H1 (cell line): ENCODE results near the gene SLC2A5. TPM values are rescaled to one million over a fixed set of nuclear protein-coding genes. Genes with fewer than 3 reads are reported as not detected.

Experiments used
- CTCF ChIA-PET: fragments of 300-600 bp; sonication (Branson Sonifier 250); formaldehyde crosslinking; loops from one replicate; lab custom pipeline; 2021; ENCODE audit not compliant: partially characterized antibody; lab: Charles Lee
- POLR2A ChIA-PET: fragments of 300-600 bp; sonication (Branson Sonifier 250); formaldehyde crosslinking; loops from one replicate; lab custom pipeline; 2021; ENCODE audit warnings: inconsistent platforms; ENCODE audit not compliant: partially characterized antibody; lab: Charles Lee
- DNase-seq, 2 experiments: peaks; one replicate each; pipeline versions ENCODE4 v3.0.0 to v3.0.0-alpha.2; 2010 to 2022; ENCODE audit warnings: low spot score in 2 of 2, low read depth in 1 of 2, mixed read lengths in 1 of 2
- FAIRE-seq: peaks from 2 replicates; lab custom pipeline; 2011; peaks lifted over from hg19 to GRCh38; lab: Jason Lieb, UNC
- H2AFZ ChIP-seq: 2 replicates; pipeline ENCODE4 v1.8.1; 2012; ENCODE audit warnings: low read length, inconsistent platforms
- H2AK5ac ChIP-seq: 2 replicates; pipeline ENCODE4 v1.6.1; 2013; ENCODE audit warnings: low read depth, low read length
- H2BK120ac ChIP-seq: replicated peaks from 2 replicates; pipeline ENCODE3; 2013; ENCODE audit warnings: low read depth, low read length, inconsistent platforms
- H2BK12ac ChIP-seq: 2 replicates; pipeline ENCODE4 v1.6.1; 2013; ENCODE audit warnings: low read depth, low read length
- H2BK15ac ChIP-seq: 2 replicates; pipeline ENCODE4 v1.6.1; 2013; ENCODE audit warnings: low read length
- H2BK20ac ChIP-seq: 2 replicates; pipeline ENCODE4 v1.6.1; 2013; ENCODE audit warnings: low read length
- H2BK5ac ChIP-seq: 2 replicates; pipeline ENCODE4 v1.6.1; 2013; ENCODE audit warnings: low read depth, low read length
- H3K14ac ChIP-seq: 2 replicates; pipeline ENCODE4 v1.6.1; 2013; ENCODE audit warnings: inconsistent platforms; ENCODE audit not compliant: insufficient read length
- H3K18ac ChIP-seq: 2 replicates; pipeline ENCODE4 v1.6.1; 2013; ENCODE audit warnings: low read length; ENCODE audit errors: extremely low read depth
- H3K23ac ChIP-seq: 2 replicates; pipeline ENCODE4 v1.6.1; 2013; ENCODE audit warnings: inconsistent platforms; ENCODE audit not compliant: insufficient read length
- H3K23me2 ChIP-seq: 2 replicates; pipeline ENCODE4 v1.6.1; 2013; ENCODE audit warnings: low read depth, low read length
- H3K27ac ChIP-seq: 2 replicates; pipeline ENCODE4 v1.6.1; 2011; ENCODE audit warnings: low read depth, low read length, inconsistent platforms
- H3K27me3 ChIP-seq, 4 experiments: replicated peaks in 1 of 4; 1 replicate in 1 of 4; 2 replicates in 3 of 4; pipeline versions ENCODE4 v1.6.1 to v1.8.1; 2011 to 2013; ENCODE audit warnings: low read length in 3 of 4, mild to moderate bottlenecking in 3 of 4, inconsistent platforms in 2 of 4, mixed read lengths in 2 of 4, moderate library complexity in 1 of 4; ENCODE audit not compliant: control insufficient read depth in 3 of 4, insufficient read depth in 3 of 4; ENCODE audit errors: extremely low read depth in 1 of 4
- H3K36me3 ChIP-seq, 4 experiments: 2 replicates each; pipeline versions ENCODE4 v1.6.1 to v1.8.1; 2011 to 2013; ENCODE audit warnings: mild to moderate bottlenecking in 4 of 4, low read length in 3 of 4, moderate library complexity in 2 of 4, control low read depth in 1 of 4, inconsistent platforms in 1 of 4; ENCODE audit not compliant: insufficient read depth in 4 of 4, control insufficient read depth in 2 of 4
- H3K4ac ChIP-seq: replicated peaks from 2 replicates; pipeline ENCODE3; 2013; ENCODE audit warnings: low read length, low read depth, mixed read lengths, inconsistent platforms; ENCODE audit not compliant: insufficient read length
- H3K4me1 ChIP-seq, 4 experiments: replicated peaks in 1 of 4; 1 replicate in 1 of 4; 2 replicates in 3 of 4; pipeline versions ENCODE4 v1.6.1 to v1.8.1; 2011 to 2013; ENCODE audit warnings: low read length in 3 of 4, inconsistent platforms in 2 of 4, mixed read lengths in 1 of 4; ENCODE audit not compliant: insufficient read depth in 4 of 4, control insufficient read depth in 3 of 4
- H3K4me2 ChIP-seq, 2 experiments: 2 replicates each; pipeline versions ENCODE4 v1.6.1 to v1.8.1; 2011 to 2013; ENCODE audit warnings: low read depth in 2 of 2, low read length in 2 of 2, control low read depth in 1 of 2, inconsistent platforms in 1 of 2, mild to moderate bottlenecking in 1 of 2; ENCODE audit not compliant: insufficient read depth in 1 of 2
- H3K4me3 ChIP-seq, 4 experiments: fragments of 200-600, 300-600 bp in 1 of 4; sonication (generic), shearing (Covaris generic), sonication (Bioruptor Twin) in 1 of 4; 2 replicates each; pipeline versions ENCODE4 v1.5.1 to v1.8.1; 2011 to 2016; ENCODE audit warnings: low read length in 4 of 4, low read depth in 3 of 4, control low read depth in 2 of 4, inconsistent platforms in 2 of 4, mild to moderate bottlenecking in 2 of 4, mixed read lengths in 1 of 4, moderate library complexity in 1 of 4; ENCODE audit not compliant: insufficient read depth in 2 of 4; ENCODE audit errors: extremely low read depth in 1 of 4
- H3K56ac ChIP-seq: replicated peaks from 2 replicates; pipeline ENCODE3; 2013; ENCODE audit warnings: low read depth, mild to moderate bottlenecking, mixed read lengths, low read length, inconsistent platforms; ENCODE audit not compliant: insufficient read length
- H3K79me1 ChIP-seq: 2 replicates; pipeline ENCODE4 v1.6.1; 2013; ENCODE audit warnings: low read depth, low read length, control low read depth
- H3K79me2 ChIP-seq, 2 experiments: 2 replicates each; pipeline versions ENCODE4 v1.6.1 to v1.8.1; 2012 to 2013; ENCODE audit warnings: low read length in 2 of 2, mild to moderate bottlenecking in 2 of 2, inconsistent platforms in 1 of 2; ENCODE audit not compliant: insufficient read depth in 2 of 2, control insufficient read depth in 1 of 2
- H3K9ac ChIP-seq, 4 experiments: replicated peaks in 1 of 4; 1 replicate in 1 of 4; 2 replicates in 3 of 4; pipeline versions ENCODE4 v1.6.1 to v1.8.1; 2011 to 2013; ENCODE audit warnings: low read depth in 3 of 4, low read length in 3 of 4, control low read depth in 2 of 4, mild to moderate bottlenecking in 2 of 4, moderate library complexity in 2 of 4, inconsistent platforms in 1 of 4; ENCODE audit errors: extremely low read depth in 1 of 4
- H3K9me3 ChIP-seq, 2 experiments: 2 replicates each; pipeline versions ENCODE4 v1.6.1 to v1.8.1; 2012 to 2013; ENCODE audit warnings: mild to moderate bottlenecking in 2 of 2, moderate library complexity in 2 of 2, control low read depth in 1 of 2, inconsistent platforms in 1 of 2, low read depth in 1 of 2, low read length in 1 of 2, mixed read lengths in 1 of 2; ENCODE audit not compliant: insufficient read depth in 2 of 2
- H4K20me1 ChIP-seq, 2 experiments: replicated peaks in 1 of 2; 2 replicates each; pipeline versions ENCODE3 to v1.8.1; 2011 to 2013; ENCODE audit warnings: inconsistent platforms in 2 of 2, low read length in 2 of 2, mild to moderate bottlenecking in 1 of 2; ENCODE audit not compliant: insufficient read depth in 2 of 2, control insufficient read depth in 1 of 2
- H4K5ac ChIP-seq: 2 replicates; pipeline ENCODE4 v1.6.1; 2013; ENCODE audit warnings: low read length, low read depth, mixed read lengths, inconsistent platforms; ENCODE audit not compliant: insufficient read length
- H4K8ac ChIP-seq: 2 replicates; pipeline ENCODE4 v1.8.0; 2013; ENCODE audit warnings: mild to moderate bottlenecking, moderate library complexity, low read length, inconsistent platforms; ENCODE audit not compliant: insufficient read depth; ENCODE audit errors: extremely low read depth
- H4K91ac ChIP-seq: replicated peaks from 2 replicates; pipeline ENCODE3; 2013; ENCODE audit warnings: low read length, mixed read lengths, inconsistent platforms; ENCODE audit not compliant: insufficient read length
- BRCA1 ChIP-seq: IDR thresholded peaks from 2 replicates; pipeline ENCODE4 v1.6.1; 2012; ENCODE audit warnings: low read depth, low read length, improper control_type of control experiment
- PHF8 ChIP-seq: fragments of 200-600 bp; sonication (generic); conservative IDR thresholded peaks from 2 replicates; pipeline ENCODE4 v1.7.1; 2012; ENCODE audit warnings: low read depth, mild to moderate bottlenecking, inconsistent platforms, low read length, moderate library complexity
- SUZ12 ChIP-seq: fragments of 200-600 bp; sonication (generic); IDR thresholded peaks from 2 replicates; pipeline ENCODE4 v1.6.1; 2012; ENCODE audit warnings: mild to moderate bottlenecking, inconsistent platforms, low read length, moderate library complexity, mixed read lengths
- TEAD4 ChIP-seq: IDR thresholded peaks from 2 replicates; pipeline ENCODE4 v1.6.1; 2012; ENCODE audit warnings: low read depth, low read length, inconsistent platforms, mixed read lengths
- WGBS, 2 experiments: shearing (Covaris generic) in 1 of 2; methylation state at CpG; one replicate each; pipeline versions ENCODE4 v1.1.6 to v1.1.7; 2013 to 2015; ENCODE audit warnings: low lambda C conversion rate in 2 of 2, mixed read lengths in 2 of 2, inconsistent platforms in 1 of 2, low coverage in 1 of 2, missing lambda C conversion rate in 1 of 2; ENCODE audit not compliant: insufficient replicate concordance in 2 of 2, insufficient coverage in 1 of 2, insufficient read length in 1 of 2; ENCODE audit errors: extremely low coverage in 1 of 2, missing lambda C conversion rate in 1 of 2; 5-methylcytosine and 5-hydroxymethylcytosine counted together
- polyA plus RNA-seq, 7 experiments: library from polyadenylated mRNA; depleted of rRNA in 3 of 7; stranded (reverse) in 5 of 7; unstranded in 2 of 7; fragments of >200 nt in 5 of 7; fragments of 200-250 nt in 2 of 7; gene quantifications; 1 replicate in 5 of 7; 2 replicates in 1 of 7; 4 replicates in 1 of 7; pipeline versions ENCODE4 v1.2.1 to v1.2.3, GENCODE V29; 2011 to 2013; ENCODE audit warnings: missing spikeins in 2 of 7, mixed read lengths in 2 of 7
- total RNA-seq: library from RNA; stranded (reverse); fragmentation: NEBNext Ultra II Directional; extraction: Animal tissue kit (Norgen Biotek cat#: 25700); gene quantifications from 2 replicates; pipeline ENCODE4 v1.2.1, GENCODE V29; 2021

The SLC2A5 gene
- total and polyA plus RNA-seq, 2 of the 8 experiments (the other 6 are each of a cell fraction or from before 2014, with no cell fraction given): 0.12 TPM; not detected in 1

- H2BK12ac ChIP-seq: no peak overlapping the region
- POLR2A ChIA-PET: interaction anchor here (0.6 kb wide), 1 partner anchor 74 kb away, joined by 3 read pairs; no protein-coding TSS in a partner anchor
- H2BK15ac ChIP-seq: no peak overlapping the region
- no peak overlapping the region for H3K18ac ChIP-seq
- no peaks in the 10 kb centered on the region for H3K79me2 ChIP-seq
- H3K56ac ChIP-seq: no peak overlapping the region
- H3K9me3 ChIP-seq: no peaks in the 10 kb centered on the region
- H3K23me2 ChIP-seq: no peaks in the 10 kb centered on the region
- H3K23ac ChIP-seq: no peak overlapping the region
- FAIRE-seq (no peak), DNase-seq (no peak)
- no peaks in the 10 kb centered on the region for H3K27me3 ChIP-seq
- H4K8ac ChIP-seq: no peak overlapping the region
- H3K9ac ChIP-seq: no peak overlapping the region
- no peaks in the 10 kb centered on the region for H3K36me3 ChIP-seq
- CTCF ChIA-PET: interaction anchor here (0.7 to 3.6 kb wide), 19 partner anchors 10 to 344 kb away, joined by 3 to 38 read pairs (median 5); partner anchors contain the start of genes GPR157 and H6PD
- H2BK20ac ChIP-seq: no peak overlapping the region
- no peak overlapping the region for H3K14ac ChIP-seq
- no peaks in the 10 kb centered on the region for H3K79me1 ChIP-seq
- no peak for TF ChIP-seq SUZ12
- TF ChIP-seq PHF8: no peak
- TF ChIP-seq BRCA1: no peak
- TF ChIP-seq TEAD4: no peak
- H4K91ac ChIP-seq: no peak overlapping the region
- no peak overlapping the region for H2AK5ac ChIP-seq
- no peak overlapping the region for H3K4me3 ChIP-seq
- H4K5ac ChIP-seq: no peak overlapping the region
- H3K4ac ChIP-seq: no peak overlapping the region
- H3K27ac ChIP-seq: no peak overlapping the region
- H3K4me2 ChIP-seq: no peak overlapping the region
- H2BK120ac ChIP-seq: no peak overlapping the region
- peaks cover 0 to 4% of the 10 kb centered on the region in 2 experiments for H4K20me1 ChIP-seq
- no peak overlapping the region for H2AFZ ChIP-seq
- no peak overlapping the region for H2BK5ac ChIP-seq
- WGBS, 2 experiments: 86% methylated on average over 9 of the region's 9 CpGs; no CpG with 5 or more reads in 1 of the 2 experiments
- no peaks in the 10 kb centered on the region; a peak in 2 of 7 replicates for H3K4me1 ChIP-seq
These were observed 42.5 kb upstream of the SLC2A5 start for GRCh38 chr1:9111957-9112356.
